ENCODE measurements around the gene LCLAT1. TPM values are rescaled to one million over a fixed set of nuclear protein-coding genes. Genes with fewer than 3 reads are reported as not detected.

LCLAT1 gene
- total RNA-seq, 1 experiment from 2014 or later: 36.0 TPM

- in situ Hi-C loops (cut with HindIII; ENCODE audit: low pct_unique_long_range_greater_than_20kb, low sequenced_read_pairs) (no loop called here), intact Hi-C loops (cut with micrococcal nuclease; ENCODE audit: unreplicated experiment) (no loop called here)
- DNase-seq (ENCODE audit: low read depth, low spot score) (no peak), ATAC-seq (no peak)
- TF ChIP-seq SIN3A (IDR thresholded peaks at IDR 0.05; ENCODE audit: borderline replicate concordance, insufficient read depth, low read depth, low read length): no peak
- no peak for TF ChIP-seq POLR2AphosphoS5 (IDR thresholded peaks at IDR 0.05; ENCODE audit: low read depth, low read length)
- TF ChIP-seq, protein P1, sequence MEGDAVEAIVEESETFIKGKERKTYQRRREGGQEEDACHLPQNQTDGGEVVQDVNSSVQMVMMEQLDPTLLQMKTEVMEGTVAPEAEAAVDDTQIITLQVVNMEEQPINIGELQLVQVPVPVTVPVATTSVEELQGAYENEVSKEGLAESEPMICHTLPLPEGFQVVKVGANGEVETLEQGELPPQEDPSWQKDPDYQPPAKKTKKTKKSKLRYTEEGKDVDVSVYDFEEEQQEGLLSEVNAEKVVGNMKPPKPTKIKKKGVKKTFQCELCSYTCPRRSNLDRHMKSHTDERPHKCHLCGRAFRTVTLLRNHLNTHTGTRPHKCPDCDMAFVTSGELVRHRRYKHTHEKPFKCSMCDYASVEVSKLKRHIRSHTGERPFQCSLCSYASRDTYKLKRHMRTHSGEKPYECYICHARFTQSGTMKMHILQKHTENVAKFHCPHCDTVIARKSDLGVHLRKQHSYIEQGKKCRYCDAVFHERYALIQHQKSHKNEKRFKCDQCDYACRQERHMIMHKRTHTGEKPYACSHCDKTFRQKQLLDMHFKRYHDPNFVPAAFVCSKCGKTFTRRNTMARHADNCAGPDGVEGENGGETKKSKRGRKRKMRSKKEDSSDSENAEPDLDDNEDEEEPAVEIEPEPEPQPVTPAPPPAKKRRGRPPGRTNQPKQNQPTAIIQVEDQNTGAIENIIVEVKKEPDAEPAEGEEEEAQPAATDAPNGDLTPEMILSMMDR (IDR thresholded peaks at IDR 0.05): no peak
- Histone ChIP-seq H3K9me3 (ENCODE audit: control insufficient read depth, insufficient read depth, low read depth, low read length) (no peaks in the 10 kb centered on the region), H3K4me1 (ENCODE audit: control insufficient read depth, insufficient read depth, low read length) (no peaks in the 10 kb centered on the region), H3K36me3 (ENCODE audit: control insufficient read depth, insufficient read depth, low read length) (no peaks in the 10 kb centered on the region), H3K27me3 (ENCODE audit: control insufficient read depth, insufficient read depth, low read length) (no peaks in the 10 kb centered on the region), H3K27ac (ENCODE audit: low read length) (no peak overlapping the region), H3K4me3 (ENCODE audit: low read depth in 2 of 2, low read length in 2 of 2) (no peak overlapping the region)
- no TSS peak for BruUV-seq (replicated peaks)
- ChIA-PET CTCF (no interaction called here), POLR2A (no interaction called here)
Measured at GRCh38 chr2:30541680-30542079, 94.6 kb downstream of the LCLAT1 start.

DNA sequence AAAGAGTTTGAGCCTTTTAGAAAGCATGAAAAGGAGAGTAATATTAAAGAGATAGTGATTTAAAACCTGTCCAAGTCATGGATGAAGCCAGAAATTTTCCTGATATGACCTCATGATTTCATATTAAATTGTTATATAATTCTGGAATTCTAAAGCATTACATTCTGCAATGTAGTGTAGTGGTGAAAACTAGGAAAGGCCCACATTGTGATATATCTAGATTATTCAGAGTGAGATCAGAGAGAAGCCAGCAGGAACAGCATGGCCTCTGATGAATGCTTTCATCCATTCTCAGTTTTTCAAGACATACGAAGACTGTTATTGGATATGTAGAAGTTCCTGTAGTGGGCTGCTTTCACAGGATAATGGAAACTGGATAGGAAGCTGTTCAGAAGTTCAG lies 98.8 kb downstream of the LCLAT1 start:
- intact Hi-C loops (cut with micrococcal nuclease; ENCODE audit: unreplicated experiment) (no loop called here), in situ Hi-C loops (cut with HindIII; ENCODE audit: low pct_unique_long_range_greater_than_20kb, low sequenced_read_pairs) (no loop called here)
- H3K4me3 ChIP-seq (ENCODE audit: low read depth in 2 of 2, low read length in 2 of 2): no peak overlapping the region
- no peak for ATAC-seq
- TF ChIP-seq SIN3A (IDR thresholded peaks at IDR 0.05; ENCODE audit: borderline replicate concordance, insufficient read depth, low read depth, low read length): no peak
- TF ChIP-seq, protein P1 (IDR thresholded peaks at IDR 0.05): no peak
- TF ChIP-seq, protein P2, sequence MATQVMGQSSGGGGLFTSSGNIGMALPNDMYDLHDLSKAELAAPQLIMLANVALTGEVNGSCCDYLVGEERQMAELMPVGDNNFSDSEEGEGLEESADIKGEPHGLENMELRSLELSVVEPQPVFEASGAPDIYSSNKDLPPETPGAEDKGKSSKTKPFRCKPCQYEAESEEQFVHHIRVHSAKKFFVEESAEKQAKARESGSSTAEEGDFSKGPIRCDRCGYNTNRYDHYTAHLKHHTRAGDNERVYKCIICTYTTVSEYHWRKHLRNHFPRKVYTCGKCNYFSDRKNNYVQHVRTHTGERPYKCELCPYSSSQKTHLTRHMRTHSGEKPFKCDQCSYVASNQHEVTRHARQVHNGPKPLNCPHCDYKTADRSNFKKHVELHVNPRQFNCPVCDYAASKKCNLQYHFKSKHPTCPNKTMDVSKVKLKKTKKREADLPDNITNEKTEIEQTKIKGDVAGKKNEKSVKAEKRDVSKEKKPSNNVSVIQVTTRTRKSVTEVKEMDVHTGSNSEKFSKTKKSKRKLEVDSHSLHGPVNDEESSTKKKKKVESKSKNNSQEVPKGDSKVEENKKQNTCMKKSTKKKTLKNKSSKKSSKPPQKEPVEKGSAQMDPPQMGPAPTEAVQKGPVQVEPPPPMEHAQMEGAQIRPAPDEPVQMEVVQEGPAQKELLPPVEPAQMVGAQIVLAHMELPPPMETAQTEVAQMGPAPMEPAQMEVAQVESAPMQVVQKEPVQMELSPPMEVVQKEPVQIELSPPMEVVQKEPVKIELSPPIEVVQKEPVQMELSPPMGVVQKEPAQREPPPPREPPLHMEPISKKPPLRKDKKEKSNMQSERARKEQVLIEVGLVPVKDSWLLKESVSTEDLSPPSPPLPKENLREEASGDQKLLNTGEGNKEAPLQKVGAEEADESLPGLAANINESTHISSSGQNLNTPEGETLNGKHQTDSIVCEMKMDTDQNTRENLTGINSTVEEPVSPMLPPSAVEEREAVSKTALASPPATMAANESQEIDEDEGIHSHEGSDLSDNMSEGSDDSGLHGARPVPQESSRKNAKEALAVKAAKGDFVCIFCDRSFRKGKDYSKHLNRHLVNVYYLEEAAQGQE (IDR thresholded peaks at IDR 0.05; ENCODE audit: insufficient read depth in 1 of 2, low read depth in 2 of 2, low read length in 1 of 2): no peak
- CTCF ChIA-PET: no interaction called here
- H3K27me3 ChIP-seq (ENCODE audit: control insufficient read depth, insufficient read depth, low read length): no peaks in the 10 kb centered on the region
- H3K4me1 ChIP-seq (ENCODE audit: control insufficient read depth, insufficient read depth, low read length): no peaks in the 10 kb centered on the region
- BruUV-seq (replicated peaks): no TSS peak
- POLR2A ChIA-PET: no interaction called here
- no peaks in the 10 kb centered on the region for H3K36me3 ChIP-seq (ENCODE audit: control insufficient read depth, insufficient read depth, low read length)
- no peak for DNase-seq (ENCODE audit: low read depth, low spot score)
- H3K9me3 ChIP-seq (ENCODE audit: control insufficient read depth, insufficient read depth, low read depth, low read length): peaks cover 3% of the 10 kb centered on the region; the same call in 1 of the 2 replicates
- H3K27ac ChIP-seq (ENCODE audit: low read length): no peak overlapping the region

DNA sequence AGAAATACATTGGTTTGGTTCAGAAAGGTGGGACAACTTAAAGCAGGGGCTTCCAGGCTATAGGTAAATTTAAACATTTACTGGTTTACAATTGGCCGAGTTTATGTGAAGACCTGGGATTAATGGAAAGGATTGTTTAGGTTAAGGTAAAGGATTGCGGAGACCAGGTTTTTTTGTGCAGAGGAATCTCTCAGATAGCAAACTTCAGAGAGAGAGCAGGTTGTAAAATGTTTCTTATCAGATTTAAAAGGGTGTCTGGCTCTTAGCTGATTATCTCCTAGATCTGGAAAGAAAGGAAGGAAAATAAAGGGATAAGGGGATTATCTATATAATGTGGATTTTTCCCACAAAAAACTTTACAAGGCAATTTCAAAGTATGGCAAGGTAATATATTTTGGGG lies 101.3 kb downstream of the LCLAT1 start:
- no TSS peak for BruUV-seq (replicated peaks)
- intact Hi-C loops (cut with micrococcal nuclease; ENCODE audit: unreplicated experiment): no loop called here
- DNase-seq (ENCODE audit: low read depth, low spot score): no peak
- Histone ChIP-seq H3K27ac (ENCODE audit: low read length) (no peak overlapping the region), H3K4me3 (ENCODE audit: low read depth in 2 of 2, low read length in 2 of 2) (no peak overlapping the region), H3K9me3 (ENCODE audit: control insufficient read depth, insufficient read depth, low read depth, low read length) (peaks cover 3% of the 10 kb centered on the region; the same call in 1 of the 2 replicates), H3K4me1 (ENCODE audit: control insufficient read depth, insufficient read depth, low read length) (no peaks in the 10 kb centered on the region), H3K27me3 (ENCODE audit: control insufficient read depth, insufficient read depth, low read length) (no peaks in the 10 kb centered on the region), H3K36me3 (ENCODE audit: control insufficient read depth, insufficient read depth, low read length) (no peaks in the 10 kb centered on the region)
- CTCF ChIA-PET: no interaction called here
- no peak for TF ChIP-seq POLR2AphosphoS5 (IDR thresholded peaks at IDR 0.05; ENCODE audit: low read depth, low read length)
- TF ChIP-seq TCF7L2 (IDR thresholded peaks at IDR 0.05; ENCODE audit: low read depth, low read length): no peak
- TF ChIP-seq, protein P2 (IDR thresholded peaks at IDR 0.05; ENCODE audit: insufficient read depth in 1 of 2, low read depth in 2 of 2, low read length in 1 of 2): no peak
- TF ChIP-seq, protein P1 (IDR thresholded peaks at IDR 0.05): no peak
- TF ChIP-seq SIN3A (IDR thresholded peaks at IDR 0.05; ENCODE audit: borderline replicate concordance, insufficient read depth, low read depth, low read length): no peak
- in situ Hi-C loops (cut with HindIII; ENCODE audit: low pct_unique_long_range_greater_than_20kb, low sequenced_read_pairs): no loop called here
- POLR2A ChIA-PET: no interaction called here
- no peak for ATAC-seq
